ENCODE data around the gene CDK4.

CDK4 gene

DNA sequence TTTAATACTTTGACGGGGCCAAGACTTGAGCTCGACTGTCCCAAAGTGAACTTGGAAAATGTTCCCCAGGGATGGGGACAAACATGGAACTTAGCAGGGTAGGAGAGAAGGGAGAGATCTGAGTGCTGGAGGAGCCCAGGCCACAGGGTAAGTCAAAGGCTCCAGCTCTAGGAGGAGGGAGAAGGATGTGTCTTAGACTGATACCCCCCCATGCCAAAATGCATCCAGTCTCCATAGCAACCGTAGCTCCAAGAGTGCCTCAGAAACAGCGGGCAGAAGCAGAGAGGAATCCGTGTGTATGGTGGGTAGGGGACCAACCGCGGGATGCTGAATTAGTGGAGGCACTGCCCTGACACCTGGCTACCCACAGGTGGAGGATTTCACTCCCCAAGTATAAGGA, 12.7 kb downstream of the CDK4 start:
- DNase-seq (ENCODE audit: low spot score): no peak

DNA sequence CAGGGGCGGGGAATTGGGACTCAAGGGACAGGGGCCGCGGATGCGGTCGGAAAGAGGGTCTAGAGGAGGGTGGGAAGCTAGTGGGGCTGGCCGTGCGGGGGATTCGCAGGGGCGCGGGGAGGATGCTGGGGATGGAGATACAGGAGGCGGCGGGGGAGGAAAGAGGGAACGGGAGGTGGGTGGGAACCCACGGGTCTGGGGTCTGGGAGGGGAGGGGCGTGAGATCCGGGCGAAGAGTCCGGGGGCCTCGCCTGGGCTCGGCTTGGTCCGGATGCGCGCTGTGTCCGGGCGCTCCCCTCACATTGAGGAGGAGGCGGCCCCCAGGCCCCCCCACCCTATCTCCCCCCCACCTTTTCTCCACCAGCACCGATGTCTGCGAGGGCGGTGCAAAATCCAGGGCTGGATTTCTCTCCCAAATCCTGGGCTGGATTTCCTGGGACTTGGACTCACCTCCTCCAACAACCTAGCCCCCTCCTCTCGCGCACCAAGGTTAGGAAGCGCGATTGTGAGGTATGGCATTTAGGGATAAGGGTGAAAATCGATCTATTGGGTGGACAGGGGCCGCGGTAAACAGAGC, 13.4 kb downstream of the CDK4 start, which contains the start of gene AGAP2:
TSS of gene AGAP2 (minus strand) at position 82 of the 577 bp plus-strand sequence. CDS start 496 bp downstream, outside the sequence.
- no peak for DNase-seq (ENCODE audit: low spot score)

DNA sequence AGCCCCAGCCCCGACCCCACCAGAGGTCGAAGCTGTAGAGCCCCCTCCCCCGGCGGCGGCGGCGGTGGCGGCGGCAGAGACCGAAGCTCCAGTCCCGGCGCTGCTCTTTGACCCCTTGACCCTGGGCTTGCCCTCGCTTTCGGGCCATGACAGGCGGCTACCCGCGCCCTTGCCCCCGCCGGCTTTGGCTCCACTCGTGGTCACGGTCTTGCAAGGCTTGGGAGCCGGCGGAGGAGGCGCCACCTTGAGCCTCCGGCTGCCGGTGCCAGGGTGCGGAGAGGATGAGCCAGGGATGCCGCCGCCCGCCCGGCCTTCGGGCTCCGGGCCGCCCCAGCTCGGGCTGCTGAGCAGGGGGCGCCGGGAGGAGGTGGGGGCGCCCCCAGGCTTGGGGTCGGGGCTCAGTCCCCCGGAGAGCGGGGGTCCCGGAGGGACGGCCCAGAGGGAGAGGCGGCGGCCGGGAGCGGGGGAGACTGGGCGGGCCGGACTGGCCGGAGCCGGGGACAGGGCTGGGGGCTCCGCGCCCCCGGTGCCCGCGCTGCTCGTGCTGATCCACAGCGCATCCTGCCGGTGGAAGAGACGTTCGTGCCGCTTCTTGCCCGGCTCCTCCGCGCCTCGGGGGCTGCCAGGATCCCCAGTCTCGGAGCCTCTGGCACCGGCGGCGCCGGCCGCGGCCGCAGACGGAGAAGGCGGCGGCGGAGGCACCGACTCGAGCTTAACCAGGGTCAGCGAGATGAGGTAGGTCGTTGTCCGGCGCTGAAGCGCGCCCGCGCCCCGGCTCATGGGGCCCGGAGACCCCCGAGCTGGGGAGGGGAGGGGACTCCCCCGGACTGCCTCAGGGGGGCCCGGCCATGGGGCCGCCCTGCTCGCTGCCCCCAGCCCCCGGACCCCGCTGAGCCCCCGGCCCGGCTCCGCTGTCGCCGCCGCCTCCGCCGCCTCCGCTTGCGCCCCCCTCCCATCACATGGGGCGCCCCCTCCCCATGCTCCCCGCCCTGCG, 14.3 kb downstream of the CDK4 start:
- peak; percentile 65 for DNase-seq (ENCODE audit: low spot score)

DNA sequence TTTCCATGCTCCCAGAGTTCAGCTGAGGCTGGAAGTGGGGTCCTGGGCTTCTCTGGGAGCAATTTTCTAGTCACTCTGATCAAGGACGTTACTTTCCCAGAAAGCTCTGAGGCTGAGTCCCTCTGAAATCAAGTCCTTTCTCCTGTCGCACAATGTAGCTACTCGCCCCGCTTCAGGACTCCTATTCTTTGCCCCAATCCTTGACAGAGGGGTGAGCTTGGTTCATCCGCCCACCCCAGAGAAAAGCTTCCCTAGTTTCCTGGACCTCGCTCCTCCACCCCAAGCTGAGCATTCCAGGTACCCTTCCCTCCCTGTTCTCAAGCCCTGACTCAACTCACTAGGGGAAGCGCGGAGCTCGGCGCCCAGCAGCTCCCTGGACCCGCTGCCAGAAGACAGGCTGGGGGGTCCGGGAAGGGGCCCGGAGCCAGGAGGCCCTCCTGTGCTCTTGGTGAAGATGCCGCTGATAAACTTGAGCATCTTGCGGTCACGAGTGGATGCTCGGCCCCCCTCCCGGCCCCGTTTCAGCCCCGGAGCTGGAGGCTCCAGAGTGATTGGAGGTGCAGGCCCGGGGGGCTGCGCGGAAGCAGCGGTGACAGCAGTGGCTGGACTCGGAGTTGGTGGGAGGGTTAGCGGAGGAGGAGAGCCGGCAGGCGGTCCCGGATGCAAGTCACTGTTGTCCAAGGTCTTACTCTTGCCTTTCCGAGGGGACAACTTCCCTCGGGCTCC, 15.2 kb downstream of the CDK4 start:
- DNase-seq (ENCODE audit: low spot score): no peak

DNA sequence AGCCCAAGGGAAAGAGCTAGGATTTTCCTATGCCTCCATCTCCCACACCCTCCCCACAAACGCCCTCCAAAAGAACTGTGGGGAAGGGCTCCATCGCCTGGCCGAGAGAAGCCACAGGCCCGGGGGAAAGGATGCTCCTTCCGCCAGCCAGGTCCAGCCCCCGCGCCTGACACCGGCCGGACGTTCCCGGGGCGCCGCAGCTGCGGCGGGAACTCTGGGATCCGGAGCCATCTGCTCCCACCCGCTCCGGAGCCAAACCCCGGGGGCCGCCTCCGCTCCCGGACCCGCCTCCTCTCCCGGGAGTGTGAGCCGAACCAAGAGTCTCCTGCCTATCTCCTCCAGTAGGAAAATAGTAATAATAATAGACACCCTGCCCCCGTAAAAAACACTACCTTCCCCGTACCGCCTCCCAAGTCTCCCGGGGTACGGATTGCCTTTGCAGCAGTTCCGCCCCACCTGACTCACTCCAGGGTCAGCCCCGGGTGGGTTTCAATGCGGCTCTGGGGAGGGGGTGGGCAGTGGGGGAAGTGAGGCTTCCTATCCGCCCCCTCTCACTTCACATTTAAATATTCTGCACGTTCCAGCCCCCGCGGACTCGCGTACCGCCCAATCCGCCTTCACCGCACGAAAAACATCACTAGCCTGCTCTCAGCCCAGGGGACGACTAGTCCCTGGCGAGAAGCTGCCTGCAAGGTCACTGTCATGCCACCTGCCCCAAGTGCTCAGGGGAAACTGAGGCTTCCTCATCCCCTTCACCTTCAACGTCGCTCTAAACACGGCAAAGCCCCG, 16.0 kb downstream of the CDK4 start:
- DNase-seq (ENCODE audit: low spot score): peak; percentile 57

DNA sequence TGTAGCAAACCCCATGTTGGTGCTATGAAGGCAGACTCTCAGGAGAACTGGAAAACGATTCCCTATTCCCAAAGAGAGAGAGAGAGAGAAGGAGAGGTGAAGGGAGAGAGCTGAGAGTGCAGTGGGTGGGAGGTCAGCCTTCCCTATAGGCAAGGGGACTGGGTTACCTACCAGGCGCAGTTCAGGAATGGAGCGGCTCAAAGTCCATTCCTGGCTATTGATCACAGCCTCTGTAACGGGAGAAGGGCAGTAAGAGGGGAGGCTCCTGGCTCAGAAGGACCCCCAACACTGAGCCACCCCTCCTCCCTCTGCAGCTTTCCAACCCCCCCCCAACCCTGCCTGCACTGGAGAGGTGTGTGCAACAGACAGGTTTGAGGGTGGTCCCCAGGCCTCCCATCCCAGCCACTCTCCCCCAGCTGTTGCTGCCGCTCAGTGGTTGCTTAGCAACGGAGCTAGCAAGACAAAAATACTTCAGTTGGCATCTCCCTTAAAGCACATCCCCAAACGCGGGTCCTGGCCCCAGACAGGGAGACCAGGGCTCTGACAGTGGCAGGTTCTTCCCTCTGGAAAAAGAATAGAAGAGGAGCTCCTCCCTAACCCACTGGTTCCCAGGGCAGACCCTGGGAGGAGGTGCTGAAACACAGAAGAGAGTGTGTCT, 16.8 kb downstream of the CDK4 start:
- DNase-seq (ENCODE audit: low spot score): no peak

DNA sequence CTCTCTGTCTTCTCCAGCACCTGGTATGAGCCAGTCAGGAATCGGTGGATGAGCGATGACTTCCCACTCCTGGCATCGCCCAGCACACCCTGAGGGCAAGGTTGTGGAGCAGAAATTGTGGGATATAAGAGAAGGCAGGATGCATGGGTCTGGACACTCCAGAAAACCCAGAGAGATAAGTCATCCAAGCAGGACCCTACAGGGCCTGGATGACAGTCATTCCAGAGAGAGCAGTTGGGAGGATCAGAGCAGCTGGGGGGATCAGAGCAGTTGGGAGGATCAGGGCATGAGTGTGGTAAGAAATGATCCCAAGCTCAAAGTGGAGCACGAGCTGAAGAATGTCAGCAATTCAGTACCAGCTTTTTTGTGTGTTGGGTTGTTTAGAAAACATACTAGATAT, 17.5 kb downstream of the CDK4 start:
- DNase-seq (ENCODE audit: low spot score): no peak

DNA sequence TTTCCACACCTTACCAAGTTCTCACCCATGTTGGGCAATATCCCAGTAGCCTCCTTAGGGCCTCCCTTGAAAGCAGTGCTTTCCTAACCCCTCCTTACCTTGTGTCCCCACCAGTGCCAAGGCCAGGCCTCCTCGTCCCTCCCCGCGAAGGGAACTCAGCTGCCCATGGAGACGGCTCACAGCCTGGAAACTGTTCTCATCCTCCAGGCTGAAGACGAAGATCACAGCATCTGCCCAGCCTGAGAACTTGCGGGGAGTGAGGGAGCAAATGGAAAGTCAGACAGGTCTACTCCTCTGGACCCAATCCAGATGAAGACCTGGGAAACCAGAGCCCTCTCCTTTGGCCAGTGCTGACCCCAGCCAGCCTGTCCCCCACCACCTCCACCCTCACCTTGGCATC, 18.2 kb downstream of the CDK4 start:
- DNase-seq (ENCODE audit: low spot score): no peak

DNA sequence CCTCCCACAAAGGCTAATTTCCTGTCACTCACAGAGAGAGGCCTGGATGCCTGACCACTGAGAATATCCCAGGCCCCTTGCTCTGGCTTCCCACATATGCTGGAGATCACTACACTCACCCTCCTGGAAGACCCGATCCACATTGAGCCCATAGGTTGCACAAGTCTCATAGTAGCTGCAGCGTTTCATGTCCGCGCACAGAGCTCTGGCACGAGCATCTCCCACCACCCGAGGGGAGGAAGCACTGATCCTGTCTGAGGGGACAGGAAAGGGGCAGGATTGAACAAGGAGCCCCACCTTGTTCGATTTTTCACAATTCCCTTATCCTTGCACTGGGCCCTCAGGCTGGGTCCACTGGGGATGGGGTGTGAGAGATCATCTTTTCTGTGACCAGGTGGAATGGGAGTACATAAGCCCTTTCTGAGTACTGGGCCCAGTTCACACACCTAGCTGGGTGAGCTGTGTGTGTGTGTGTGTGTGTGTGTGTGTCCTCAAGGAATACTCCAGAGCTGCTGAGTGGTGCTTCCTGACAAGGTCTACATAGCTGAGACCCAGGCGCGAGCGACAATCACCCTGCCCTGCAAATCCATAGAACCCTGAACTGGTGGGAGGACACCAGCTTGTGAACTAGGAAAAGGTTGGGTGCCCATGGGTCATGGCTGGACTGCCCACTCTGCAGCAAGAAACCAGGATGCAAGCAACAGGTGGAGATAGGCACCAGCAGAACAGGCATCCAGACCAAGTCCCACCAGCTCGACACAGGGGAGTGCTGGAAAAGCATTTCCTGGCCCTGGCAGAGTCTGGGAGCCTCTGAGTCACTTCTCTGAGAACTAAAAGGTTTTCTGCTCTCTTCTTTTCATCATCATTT, 19.1 kb downstream of the CDK4 start:
- no peak for DNase-seq (ENCODE audit: low spot score)

DNA sequence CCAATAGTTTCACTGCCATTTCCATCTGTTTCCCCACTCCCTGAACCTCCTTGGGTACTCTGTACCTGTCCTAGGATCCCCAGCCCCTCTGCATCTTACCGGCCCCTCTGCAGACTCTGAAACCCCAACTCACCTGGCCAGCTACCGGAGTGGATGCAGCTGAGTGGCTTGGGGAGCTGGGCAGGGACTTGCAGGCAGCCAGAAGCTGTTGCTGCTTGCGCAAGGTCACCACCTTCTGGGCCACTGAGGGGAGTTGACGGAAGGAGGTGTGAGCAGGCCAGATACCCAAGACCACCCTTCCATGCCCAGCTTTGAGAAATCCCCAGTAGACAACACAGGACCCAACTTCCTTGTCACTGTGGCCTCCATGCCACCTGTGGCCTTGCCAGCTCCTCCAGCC, 19.8 kb downstream of the CDK4 start:
- DNase-seq (ENCODE audit: low spot score): no peak

DNA sequence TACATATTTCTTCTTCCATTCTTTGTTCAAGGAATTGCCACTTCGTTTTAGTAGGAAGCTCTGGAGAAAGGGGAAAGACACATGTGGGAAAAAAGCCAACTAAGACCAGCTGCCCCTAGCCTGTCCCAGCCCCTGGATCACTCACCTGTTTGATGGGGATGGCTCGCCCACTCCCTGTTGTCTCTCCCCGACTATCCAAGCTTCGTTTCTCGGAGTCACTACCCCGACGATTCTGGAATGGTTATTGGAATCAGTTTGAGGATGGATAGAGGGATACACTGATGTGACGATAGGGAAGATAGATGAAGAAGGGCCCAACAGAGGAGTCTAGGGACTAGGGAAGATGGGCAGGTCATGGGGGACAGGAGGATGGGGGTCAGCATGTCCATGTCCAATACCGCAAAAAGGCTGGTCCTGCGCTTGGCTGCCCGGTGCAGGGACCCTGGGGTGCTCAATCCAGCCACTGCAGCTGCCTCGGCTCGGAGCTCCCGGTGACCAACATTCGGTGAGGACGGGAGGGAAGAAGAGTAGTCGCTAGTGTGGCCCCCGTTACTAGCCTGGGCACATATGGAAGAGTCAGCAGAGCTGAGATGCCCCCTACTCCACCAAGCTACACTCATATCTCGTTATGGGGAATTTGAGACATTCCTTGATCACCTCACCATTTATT, 20.6 kb downstream of the CDK4 start:
- no peak for DNase-seq (ENCODE audit: low spot score)

DNA sequence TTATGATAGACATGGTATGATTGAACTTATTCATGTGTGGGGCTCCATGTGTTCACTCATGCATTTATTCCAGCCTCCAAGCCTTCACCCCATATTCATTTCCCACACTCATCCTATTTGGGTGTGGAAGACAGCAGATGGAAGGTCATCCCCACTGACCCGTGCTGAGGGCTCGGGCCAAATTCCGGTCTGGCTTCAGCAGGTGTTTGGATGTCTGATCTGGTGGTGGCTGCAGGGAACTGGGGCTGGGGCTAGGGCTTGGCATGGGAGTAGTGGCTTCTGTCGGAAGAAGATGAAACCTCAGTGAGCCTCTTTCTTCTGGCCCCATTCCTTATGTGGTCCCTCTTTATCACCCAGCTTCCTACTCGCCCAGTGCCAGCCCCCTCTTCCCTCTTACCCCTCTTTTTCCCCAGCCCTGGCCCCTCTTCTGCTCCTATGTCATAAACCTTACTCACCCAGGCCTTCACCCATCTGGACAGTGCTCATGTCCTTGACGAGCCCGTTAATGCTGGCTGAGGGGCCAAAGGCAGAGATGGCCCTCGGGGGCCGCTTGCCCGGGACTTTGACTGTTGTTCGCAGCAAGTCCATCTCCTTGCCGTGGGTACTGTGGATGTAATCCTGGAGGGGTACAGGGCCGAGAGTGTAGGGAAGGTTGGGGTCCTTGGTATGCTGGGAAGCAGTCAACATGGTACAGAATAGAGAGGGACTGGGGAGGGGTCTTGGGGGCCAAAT, 21.6 kb downstream of the CDK4 start:
- no peak for DNase-seq (ENCODE audit: low spot score)

DNA sequence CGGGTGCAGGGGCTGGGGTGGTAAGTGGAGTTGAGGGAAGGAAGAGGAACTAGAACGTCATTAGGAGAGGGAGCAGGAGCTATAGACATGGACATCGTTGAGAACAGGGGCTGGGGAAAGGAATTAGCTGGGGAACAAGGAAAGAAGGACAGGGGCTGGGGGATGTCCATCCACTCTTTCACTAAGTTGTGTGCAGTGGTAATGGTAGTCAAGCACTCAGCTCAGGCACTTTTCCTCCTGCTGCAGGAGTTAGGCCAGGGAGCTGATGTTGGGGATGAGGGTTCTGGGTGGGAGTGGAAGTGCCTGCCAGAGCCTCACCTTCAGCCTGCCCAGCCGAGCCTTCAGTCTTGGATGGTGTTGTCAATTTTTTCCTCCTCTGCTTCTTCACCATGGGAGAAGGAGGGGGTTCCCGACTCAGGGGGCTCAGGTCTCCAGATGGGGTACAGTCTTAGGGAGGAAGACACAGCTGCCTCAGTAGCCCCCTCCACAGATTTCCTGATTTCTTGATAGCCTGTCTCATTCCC, 22.7 kb downstream of the CDK4 start:
- no peak for DNase-seq (ENCODE audit: low spot score)

DNA sequence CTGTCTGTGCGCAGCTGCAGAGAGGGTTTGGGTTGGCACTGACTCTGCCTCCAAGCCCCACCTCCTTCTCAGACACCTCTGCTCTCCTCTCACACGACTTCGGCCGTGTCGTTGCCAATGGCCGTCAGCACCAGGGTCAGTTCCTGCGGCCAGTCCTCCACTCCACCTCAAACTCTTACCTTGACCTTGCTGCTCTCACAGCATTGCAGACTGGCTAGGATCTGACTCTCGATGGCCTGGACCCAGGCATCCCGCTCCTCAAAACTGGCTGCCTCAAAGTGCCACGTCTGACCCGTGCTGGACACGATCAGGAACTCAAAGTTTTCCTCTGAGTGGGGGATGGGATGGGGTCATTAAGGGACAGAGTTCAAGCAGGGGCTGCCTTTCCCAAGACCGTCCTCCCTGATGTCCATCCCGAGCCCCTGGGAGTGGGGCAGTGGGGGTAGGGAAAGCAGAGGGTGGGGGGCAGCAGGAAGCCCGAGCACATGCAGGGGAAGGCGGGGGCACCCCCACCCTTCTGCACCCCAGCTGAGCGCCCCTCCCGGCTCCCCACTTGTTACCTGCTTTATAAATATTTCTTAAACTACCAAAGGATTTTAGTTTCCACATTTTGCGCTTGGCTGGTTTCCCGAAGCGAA, 24.2 kb downstream of the CDK4 start:
- no peak for DNase-seq (ENCODE audit: low spot score)

DNA sequence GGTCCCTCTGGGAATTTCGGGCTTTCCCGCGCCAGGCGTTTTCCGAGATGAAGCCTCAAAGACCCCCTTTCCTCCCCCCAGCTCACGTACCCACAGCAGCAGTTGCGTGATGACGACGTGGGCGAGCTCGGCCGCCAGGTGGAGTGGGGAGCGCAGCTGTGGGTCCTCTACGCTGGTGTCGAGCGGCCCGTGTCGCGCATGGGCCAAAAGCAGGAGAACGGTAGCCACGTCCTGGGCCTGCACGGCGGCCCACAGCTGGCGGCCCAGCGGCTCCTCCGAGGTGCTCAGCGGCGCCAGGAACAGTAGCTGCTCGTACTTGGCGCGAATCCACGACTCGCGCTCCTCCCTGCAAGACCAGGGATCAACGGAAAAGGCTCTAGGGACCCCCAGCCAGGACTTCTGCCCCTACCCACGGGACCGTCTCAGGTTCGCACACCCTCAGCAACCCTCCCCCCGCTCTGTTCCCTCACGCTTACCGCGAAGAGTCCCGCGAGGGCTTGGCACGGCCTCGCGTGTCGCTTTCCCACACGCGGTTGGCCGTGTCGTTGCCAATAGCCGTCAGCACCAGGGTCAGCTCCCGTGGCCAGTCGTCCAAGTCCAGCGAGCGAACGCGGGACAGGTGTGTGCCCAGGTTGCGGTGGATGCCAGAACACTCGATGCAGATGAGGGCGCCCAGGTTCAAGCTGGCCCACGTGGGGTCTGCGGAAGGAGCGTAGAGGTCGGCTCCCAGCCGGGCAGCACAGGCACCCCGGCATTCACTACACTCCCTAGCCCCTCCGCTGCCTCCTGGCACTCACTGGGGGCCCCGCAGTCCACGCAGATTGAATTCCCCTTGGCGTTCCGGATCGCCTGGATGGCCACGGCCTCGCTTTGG, 25.0 kb downstream of the CDK4 start:
- no peak for DNase-seq (ENCODE audit: low spot score)

DNA sequence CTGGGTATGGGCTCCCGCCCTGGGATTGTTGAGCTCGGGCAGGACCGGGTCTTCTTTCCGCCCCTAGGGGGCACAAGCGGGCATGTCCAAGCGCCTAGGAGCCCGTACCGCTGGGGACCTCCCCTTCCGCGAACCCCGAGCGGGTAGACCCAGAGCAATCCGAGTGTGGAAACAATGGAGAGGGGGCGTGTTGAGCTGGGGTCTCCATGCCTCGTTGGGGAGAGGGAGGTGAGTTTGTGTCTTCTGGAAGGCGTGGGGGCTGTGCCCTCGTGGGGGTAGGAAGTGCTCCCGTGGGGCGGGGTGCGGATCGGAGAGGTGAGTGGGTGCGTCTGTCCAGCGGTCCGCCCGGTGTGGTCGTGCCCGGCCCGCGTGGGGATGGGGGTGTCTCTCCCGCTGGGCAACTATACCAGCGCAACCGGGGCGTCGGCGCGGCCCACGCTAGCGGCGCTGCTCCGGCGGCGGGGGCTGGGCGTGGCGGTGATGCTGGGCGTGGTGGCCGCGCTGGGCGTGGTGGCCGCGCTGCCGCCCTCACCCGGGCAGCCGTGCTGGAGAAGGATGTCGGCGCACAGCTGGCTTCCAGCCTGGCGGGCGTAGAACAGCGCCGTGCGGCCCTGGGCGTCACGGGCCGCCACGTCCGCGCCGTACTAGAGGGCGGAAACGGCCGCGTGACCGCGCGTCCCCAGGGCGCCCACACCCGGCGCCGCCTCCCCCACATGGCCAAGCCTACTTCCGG, 25.8 kb downstream of the CDK4 start:
- DNase-seq (ENCODE audit: low spot score): peak; percentile 96

DNA sequence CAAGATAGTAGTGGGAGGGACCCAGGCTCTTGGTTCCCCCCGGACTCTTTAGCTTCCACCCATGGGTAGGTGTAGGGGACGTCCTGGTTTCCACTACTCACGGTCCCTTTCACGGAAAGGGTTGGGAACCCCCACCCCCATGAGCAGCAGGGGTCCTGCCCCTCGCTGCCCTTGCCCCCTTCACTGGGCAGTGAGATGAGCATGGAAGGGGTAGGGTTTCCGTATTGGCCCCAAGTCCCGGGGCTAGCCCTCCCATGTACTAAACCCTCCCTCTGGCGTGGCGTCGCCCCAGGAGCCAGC, 26.3 kb downstream of the CDK4 start:
- DNase-seq (ENCODE audit: low spot score): no peak

Measured in AG20443 (cell line).